ENCODE data around the gene STIL.

Gene STIL

GRCh38 chr1:47257224-47257623, 56.7 kb downstream of the STIL start:
- H3K9me2 ChIP-seq (ENCODE audit: low read depth, low read length): no peaks in the 10 kb centered on the region

GRCh38 chr1:47252795-47253194, 61.2 kb downstream of the STIL start:
- no peak for TF ChIP-seq CTCF (IDR thresholded peaks at IDR 0.05; ENCODE audit: low read length)
- no peak for TF ChIP-seq EZH2 (IDR thresholded peaks at IDR 0.05; ENCODE audit: borderline replicate concordance, low read length)
- H3K27me3 ChIP-seq (ENCODE audit: insufficient read depth, low read length): no peaks in the 10 kb centered on the region
- H3K4me3 ChIP-seq (ENCODE audit: low read depth, low read length, poor library complexity, severe bottlenecking): no peak overlapping the region
- no peaks in the 10 kb centered on the region for H3K9me3 ChIP-seq (ENCODE audit: low read length)
- no peak overlapping the region for H3K4me2 ChIP-seq (ENCODE audit: low read length)
- H3K9me2 ChIP-seq (ENCODE audit: low read depth, low read length): no peaks in the 10 kb centered on the region
- no peaks in the 10 kb centered on the region for H4K20me1 ChIP-seq (ENCODE audit: insufficient read depth, low read length)
- no peak overlapping the region for H3K27ac ChIP-seq (ENCODE audit: low read depth, low read length, poor library complexity, severe bottlenecking)
- peaks cover 57% of the 10 kb centered on the region for H3K36me3 ChIP-seq (ENCODE audit: insufficient read depth, low read length)
- no peaks in the 10 kb centered on the region for H3K79me2 ChIP-seq (ENCODE audit: insufficient read depth, low read length)
- H3K9ac ChIP-seq (ENCODE audit: low read length): no peak overlapping the region
- H3F3A ChIP-seq (ENCODE audit: insufficient read depth, low read length): no peaks in the 10 kb centered on the region
- H2AFZ ChIP-seq (ENCODE audit: low read length): no peak overlapping the region
- no peaks in the 10 kb centered on the region for H3K4me1 ChIP-seq (ENCODE audit: insufficient read depth, low read length, severe bottlenecking)

More at GRCh38 chr1:47257224-47257623, 56.7 kb downstream of the STIL start:
- Histone ChIP-seq H3K79me2 (ENCODE audit: insufficient read depth, low read length) (no peaks in the 10 kb centered on the region), H3K36me3 (ENCODE audit: insufficient read depth, low read length) (peaks cover 76% of the 10 kb centered on the region), H3K4me3 (ENCODE audit: low read depth, low read length, poor library complexity, severe bottlenecking) (no peak overlapping the region), H3K27me3 (ENCODE audit: insufficient read depth, low read length) (no peaks in the 10 kb centered on the region), H3K4me2 (ENCODE audit: low read length) (no peak overlapping the region), H4K20me1 (ENCODE audit: insufficient read depth, low read length) (no peaks in the 10 kb centered on the region), H2AFZ (ENCODE audit: low read length) (no peak overlapping the region), H3K9me3 (ENCODE audit: low read length) (no peaks in the 10 kb centered on the region), H3K9ac (ENCODE audit: low read length) (no peak overlapping the region), H3K4me1 (ENCODE audit: insufficient read depth, low read length, severe bottlenecking) (no peaks in the 10 kb centered on the region), H3F3A (ENCODE audit: insufficient read depth, low read length) (no peaks in the 10 kb centered on the region), H3K27ac (ENCODE audit: low read depth, low read length, poor library complexity, severe bottlenecking) (no peak overlapping the region)
- no peak for TF ChIP-seq CTCF (IDR thresholded peaks at IDR 0.05; ENCODE audit: low read length)
- TF ChIP-seq EZH2 (IDR thresholded peaks at IDR 0.05; ENCODE audit: borderline replicate concordance, low read length): no peak

- TF ChIP-seq CTCF (IDR thresholded peaks at IDR 0.05; ENCODE audit: low read length): no peak
- TF ChIP-seq EZH2 (IDR thresholded peaks at IDR 0.05; ENCODE audit: borderline replicate concordance, low read length): no peak
- peaks cover 52% of the 10 kb centered on the region for H3K36me3 ChIP-seq (ENCODE audit: insufficient read depth, low read length)
These were observed 61.6 kb downstream of the STIL start for GRCh38 chr1:47252369-47252768.

More at GRCh38 chr1:47252369-47252768, 61.6 kb downstream of the STIL start:
- no peaks in the 10 kb centered on the region for H3K9me2 ChIP-seq (ENCODE audit: low read depth, low read length)
- no peaks in the 10 kb centered on the region for H3K79me2 ChIP-seq (ENCODE audit: insufficient read depth, low read length)
- no peaks in the 10 kb centered on the region for H3K27me3 ChIP-seq (ENCODE audit: insufficient read depth, low read length)
- H3F3A ChIP-seq (ENCODE audit: insufficient read depth, low read length): no peaks in the 10 kb centered on the region
- H3K4me3 ChIP-seq (ENCODE audit: low read depth, low read length, poor library complexity, severe bottlenecking): no peak overlapping the region
- no peak overlapping the region for H2AFZ ChIP-seq (ENCODE audit: low read length)
- no peak overlapping the region for H3K9ac ChIP-seq (ENCODE audit: low read length)
- H3K27ac ChIP-seq (ENCODE audit: low read depth, low read length, poor library complexity, severe bottlenecking): no peak overlapping the region
- no peaks in the 10 kb centered on the region for H3K4me1 ChIP-seq (ENCODE audit: insufficient read depth, low read length, severe bottlenecking)
- H4K20me1 ChIP-seq (ENCODE audit: insufficient read depth, low read length): no peaks in the 10 kb centered on the region
- H3K9me3 ChIP-seq (ENCODE audit: low read length): no peaks in the 10 kb centered on the region
- no peak overlapping the region for H3K4me2 ChIP-seq (ENCODE audit: low read length)

Measured in OCI-LY1 (cell line).